Hepatic stellate cell (primary cell): ENCODE results near the gene ATP13A1.
"Not testable (repeated sequence)": the region's sequence is repeated elsewhere in the genome, so short reads cannot be mapped to it uniquely, and the experiment has no call there.

Experiments used
- DNase-seq: peaks from one replicate; pipeline ENCODE4 v3.0.0; 2011; ENCODE audit warnings: low spot score

Gene ATP13A1

GRCh38 chr19:19619181-19619848 lies 44.2 kb downstream of the ATP13A1 start:
- DNase-seq, result no peak

GRCh38 chr19:19618219-19619051 lies 45.0 kb downstream of the ATP13A1 start, which contains the start of gene PBX4:
Gene PBX4 (minus strand): TSS chr19:19618687. CDS start chr19:19618629, 58 bp downstream.
- DNase-seq, result peak; percentile 60

GRCh38 chr19:19615086-19615485 lies 48.4 kb downstream of the ATP13A1 start:
- no peak for DNase-seq

GRCh38 chr19:19613506-19613905 lies 50.0 kb downstream of the ATP13A1 start:
- no peak for DNase-seq

- no peak for DNase-seq
Observed at GRCh38 chr19:19610376-19611202, 52.9 kb downstream of the ATP13A1 start.

GRCh38 chr19:19606686-19607085 lies 56.8 kb downstream of the ATP13A1 start:
- DNase-seq, result not testable (repeated sequence)

- no peak for DNase-seq
Observed at GRCh38 chr19:19606021-19606420, 57.5 kb downstream of the ATP13A1 start.

GRCh38 chr19:19602713-19603324 lies 60.7 kb downstream of the ATP13A1 start:
- DNase-seq, result no peak

GRCh38 chr19:19602136-19602712 lies 61.3 kb downstream of the ATP13A1 start:
- no peak for DNase-seq

- no peak for DNase-seq
Observed at GRCh38 chr19:19600793-19601330, 62.6 kb downstream of the ATP13A1 start.

- not testable (repeated sequence) for DNase-seq
Observed at GRCh38 chr19:19598728-19599451, 64.6 kb downstream of the ATP13A1 start.

- DNase-seq, result no peak
Observed at GRCh38 chr19:19597809-19598306, 65.6 kb downstream of the ATP13A1 start.
